SW480 (cell line): Measurements from ENCODE around the gene STRN3.
"Not testable (repeated sequence)": the region's sequence is repeated elsewhere in the genome, so short reads cannot be mapped to it uniquely, and the experiment has no call there.

Source experiments
- DNase-seq: peaks from one replicate; pipeline ENCODE4 v3.0.0-alpha.2; 2016; ENCODE audit warnings: low spot score

The STRN3 gene

GRCh38 chr14:30999038-30999773, 27.0 kb downstream of the STRN3 start:
- no peak for DNase-seq

- DNase-seq, result no peak
These were observed 28.0 kb downstream of the STRN3 start for GRCh38 chr14:30998100-30998706.

- DNase-seq, result no peak
These were observed 29.1 kb downstream of the STRN3 start for GRCh38 chr14:30996892-30997659.

- no peak for DNase-seq
These were observed 30.5 kb downstream of the STRN3 start for GRCh38 chr14:30995689-30996088.

GRCh38 chr14:30994681-30995620, 31.2 kb downstream of the STRN3 start:
- no peak for DNase-seq

- no peak for DNase-seq
These were observed 33.1 kb downstream of the STRN3 start for GRCh38 chr14:30993071-30993470.

- DNase-seq, result no peak
These were observed 34.8 kb downstream of the STRN3 start for GRCh38 chr14:30991408-30991807.

- DNase-seq, result no peak
These were observed 35.4 kb downstream of the STRN3 start for GRCh38 chr14:30990770-30991169.

- DNase-seq, result no peak
These were observed 37.7 kb downstream of the STRN3 start for GRCh38 chr14:30988509-30988908.

GRCh38 chr14:30985796-30986195, 40.4 kb downstream of the STRN3 start:
- DNase-seq, result no peak

- DNase-seq, result no peak
These were observed 42.3 kb downstream of the STRN3 start for GRCh38 chr14:30983858-30984257.

GRCh38 chr14:30982533-30982932, 43.6 kb downstream of the STRN3 start:
- DNase-seq, result no peak

- DNase-seq, result no peak
These were observed 45.2 kb downstream of the STRN3 start for GRCh38 chr14:30980980-30981379.

GRCh38 chr14:30980106-30980704, 46.0 kb downstream of the STRN3 start:
- DNase-seq, result peak; percentile 39

GRCh38 chr14:30977752-30978151, 48.4 kb downstream of the STRN3 start:
- no peak for DNase-seq

GRCh38 chr14:30974628-30975027, 51.6 kb downstream of the STRN3 start:
- no peak for DNase-seq

- DNase-seq, result no peak
These were observed 53.1 kb downstream of the STRN3 start for GRCh38 chr14:30972882-30973582.

GRCh38 chr14:30972036-30972732, 54.0 kb downstream of the STRN3 start:
- DNase-seq, result not testable (repeated sequence)

GRCh38 chr14:30971586-30971985, 54.6 kb downstream of the STRN3 start:
- DNase-seq, result no peak

- DNase-seq, result not testable (repeated sequence)
These were observed 56.4 kb downstream of the STRN3 start for GRCh38 chr14:30969796-30970195.
